Testis (tissue), 2 donors: ENCODE data around the gene SPIB.

ENCODE experiments used
- CTCF ChIP-seq, 3 experiments: fragments of 450-650 bp in 2 of 3; fragments of 200-600 bp in 1 of 3; sonication (generic) in 1 of 3; IDR thresholded peaks; one replicate each; pipeline ENCODE4 v1.5.1; 2016 to 2019; ENCODE audit warnings: antibody characterized with exemption in 3 of 3, mild to moderate bottlenecking in 2 of 3, moderate library complexity in 1 of 3
- POLR2A ChIP-seq: fragments of 450-650 bp; IDR thresholded peaks from one replicate; pipeline ENCODE4 v1.6.1; 2017; ENCODE audit warnings: antibody characterized with exemption, mild to moderate bottlenecking, moderate library complexity

DNA sequence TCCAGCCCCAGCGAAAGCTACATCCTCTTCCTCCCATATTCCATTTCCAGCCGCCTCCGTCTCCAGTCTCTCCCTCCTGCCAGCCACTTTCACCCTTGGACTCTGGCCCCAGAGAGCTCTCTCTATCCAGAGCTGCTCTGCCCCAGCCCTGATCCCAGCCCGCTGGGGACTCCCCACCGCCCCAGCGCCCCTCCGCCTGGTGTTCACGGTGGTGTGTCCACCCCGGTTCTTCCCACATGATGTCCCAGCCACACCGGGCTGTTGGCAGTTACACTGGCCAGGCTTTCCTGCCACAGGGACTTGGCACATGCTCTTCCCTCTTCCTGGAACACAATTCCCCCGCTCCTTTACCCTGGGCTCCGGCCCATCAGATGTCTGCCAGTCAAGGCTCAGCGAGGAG lies 46.3 kb downstream of the SPIB start:
- TF ChIP-seq CTCF (IDR thresholded peaks at IDR 0.05) (no peak), POLR2A (no peak)
